ENCODE data around the gene TOGARAM1.

The TOGARAM1 gene

GRCh38 chr14:45120096-45120495 lies 158.1 kb downstream of the TOGARAM1 start:
- DNase-seq (ENCODE audit: low read depth), result no peak
- H3K4me3 ChIP-seq (ENCODE audit: low read depth, low read length), result no peak overlapping the region
- TF ChIP-seq CTCF (conservative IDR thresholded peaks at IDR 0.05; ENCODE audit: low read depth, low read length), result no peak

- no peak for TF ChIP-seq CTCF (conservative IDR thresholded peaks at IDR 0.05; ENCODE audit: low read depth, low read length)
- no peak for DNase-seq (ENCODE audit: low read depth)
- no peak overlapping the region for H3K4me3 ChIP-seq (ENCODE audit: low read depth, low read length)
Measured at GRCh38 chr14:45123271-45123670, 161.3 kb downstream of the TOGARAM1 start.
